ENCODE measurements around the gene ING3.

The ING3 gene

DNA sequence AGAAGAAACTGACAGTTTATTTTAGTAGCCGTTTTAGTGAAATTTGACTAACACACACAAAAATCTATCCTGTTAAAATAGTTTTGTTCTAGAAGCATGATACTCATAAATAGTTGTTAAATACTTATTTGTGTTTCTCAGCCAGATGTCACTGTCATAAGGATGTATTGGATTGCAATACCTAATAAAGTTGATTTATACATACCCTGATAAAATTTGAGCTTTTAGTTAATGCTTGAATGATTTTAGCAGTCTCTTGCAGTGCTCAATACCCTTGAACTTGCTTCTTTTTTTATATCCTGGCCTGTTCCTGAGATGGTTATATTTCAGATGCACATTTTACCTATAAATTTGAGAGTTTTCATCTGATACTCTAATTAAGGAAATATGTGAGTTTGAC is 10.1 kb downstream of the ING3 start:
- Histone ChIP-seq H3K4me2 (ENCODE audit: low read depth, low read length, poor library complexity, severe bottlenecking) (no peak overlapping the region), H3K27me3 (ENCODE audit: low read length) (no peaks in the 10 kb centered on the region), H3K4me3 (ENCODE audit: insufficient read depth, low read length, poor library complexity, severe bottlenecking) (no peak overlapping the region), H4K20me1 (ENCODE audit: low read depth, low read length) (no peaks in the 10 kb centered on the region), H3K27ac (ENCODE audit: low read depth, low read length) (no peak overlapping the region), H3K36me3 (ENCODE audit: low read length) (peaks cover 23% of the 10 kb centered on the region; the same call in 1 of the 2 replicates), H3F3A (ENCODE audit: insufficient read depth) (no peaks in the 10 kb centered on the region), H3K79me2 (ENCODE audit: insufficient read depth, low read length) (0 out of 2 replicates have a peak, but pooled peaks cover 3% of the 10 kb centered on the region), H3K9ac (ENCODE audit: low read length) (no peak overlapping the region), H3K9me3 (ENCODE audit: insufficient read depth, low read length) (no peaks in the 10 kb centered on the region), H3K9me2 (replicated peaks; ENCODE audit: insufficient read depth, low read length) (no peaks in the 10 kb centered on the region), H2AFZ (ENCODE audit: low read depth, low read length, severe bottlenecking) (no peak overlapping the region)
- TF ChIP-seq EZH2phosphoT487 (conservative IDR thresholded peaks at IDR 0.05; ENCODE audit: low read length) (no peak), CTCF (IDR thresholded peaks at IDR 0.05; ENCODE audit: insufficient read depth, low read length, poor library complexity, severe bottlenecking) (no peak)

DNA sequence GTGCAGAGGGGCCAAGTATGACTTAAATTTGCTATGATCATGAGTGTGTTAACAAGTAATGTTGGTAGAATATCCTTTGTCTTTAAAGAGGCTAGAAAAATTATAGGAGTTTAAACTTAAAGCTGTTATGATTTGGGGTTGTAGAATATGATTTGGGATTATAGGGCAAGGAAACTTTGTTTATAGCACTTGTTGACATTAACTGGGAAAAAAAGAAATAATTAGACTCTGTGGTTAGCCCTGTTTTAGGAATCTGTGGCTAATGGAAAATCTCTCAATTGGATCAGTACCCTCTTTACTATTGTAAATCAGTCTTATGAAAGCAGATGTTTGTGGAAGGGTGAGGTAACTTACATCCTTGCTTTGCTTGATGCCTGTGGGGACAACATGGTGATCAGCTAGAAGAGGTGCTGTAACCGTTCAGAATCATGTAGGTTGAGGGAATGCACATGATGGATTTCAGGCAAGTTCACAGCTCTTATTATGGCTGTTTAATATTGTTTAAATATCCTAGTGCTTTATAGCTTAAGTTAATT is 11.1 kb downstream of the ING3 start:
- TF ChIP-seq CTCF (IDR thresholded peaks at IDR 0.05; ENCODE audit: insufficient read depth, low read length, poor library complexity, severe bottlenecking) (no peak), EZH2phosphoT487 (conservative IDR thresholded peaks at IDR 0.05; ENCODE audit: low read length) (no peak)
- 0 out of 2 replicates have a peak, but pooled peaks cover 3% of the 10 kb centered on the region for H3K79me2 ChIP-seq (ENCODE audit: insufficient read depth, low read length)
- H3K4me3 ChIP-seq (ENCODE audit: insufficient read depth, low read length, poor library complexity, severe bottlenecking) = no peak overlapping the region
- no peaks in the 10 kb centered on the region for H3K27me3 ChIP-seq (ENCODE audit: low read length)
- no peak overlapping the region for H3K27ac ChIP-seq (ENCODE audit: low read depth, low read length)
- no peak overlapping the region for H2AFZ ChIP-seq (ENCODE audit: low read depth, low read length, severe bottlenecking)
- no peaks in the 10 kb centered on the region for H4K20me1 ChIP-seq (ENCODE audit: low read depth, low read length)
- no peaks in the 10 kb centered on the region for H3K9me3 ChIP-seq (ENCODE audit: insufficient read depth, low read length)
- H3F3A ChIP-seq (ENCODE audit: insufficient read depth) = no peaks in the 10 kb centered on the region
- H3K4me2 ChIP-seq (ENCODE audit: low read depth, low read length, poor library complexity, severe bottlenecking) = no peak overlapping the region
- H3K9ac ChIP-seq (ENCODE audit: low read length) = no peak overlapping the region
- H3K36me3 ChIP-seq (ENCODE audit: low read length) = peaks cover 21% of the 10 kb centered on the region; the same call in 1 of the 2 replicates
- H3K9me2 ChIP-seq (replicated peaks; ENCODE audit: insufficient read depth, low read length) = no peaks in the 10 kb centered on the region

DNA sequence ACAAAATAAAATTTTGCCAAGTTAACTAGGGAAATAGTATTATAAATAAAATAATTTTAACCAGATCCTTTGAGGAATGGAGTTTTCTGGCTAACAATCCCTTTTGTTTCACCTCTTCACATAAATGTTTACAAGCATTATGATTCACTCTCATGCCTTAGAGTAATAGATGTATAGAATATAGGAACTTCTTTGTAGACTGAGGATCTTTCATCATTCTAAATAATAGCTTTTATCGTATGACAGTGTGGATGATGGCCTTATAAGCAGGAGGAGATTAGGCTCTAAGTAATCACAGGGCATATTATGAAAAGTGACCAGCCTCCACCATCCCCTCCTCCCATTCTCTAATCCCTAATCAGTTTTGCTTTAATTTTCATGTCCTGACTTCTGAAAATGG is 13.5 kb downstream of the ING3 start:
- Histone ChIP-seq H3F3A (ENCODE audit: insufficient read depth) (no peaks in the 10 kb centered on the region), H3K9me3 (ENCODE audit: insufficient read depth, low read length) (no peaks in the 10 kb centered on the region), H3K27me3 (ENCODE audit: low read length) (no peaks in the 10 kb centered on the region), H3K9ac (ENCODE audit: low read length) (no peak overlapping the region), H3K27ac (ENCODE audit: low read depth, low read length) (no peak overlapping the region), H3K4me3 (ENCODE audit: insufficient read depth, low read length, poor library complexity, severe bottlenecking) (no peak overlapping the region), H4K20me1 (ENCODE audit: low read depth, low read length) (no peaks in the 10 kb centered on the region), H3K9me2 (replicated peaks; ENCODE audit: insufficient read depth, low read length) (no peaks in the 10 kb centered on the region), H2AFZ (ENCODE audit: low read depth, low read length, severe bottlenecking) (no peak overlapping the region), H3K79me2 (ENCODE audit: insufficient read depth, low read length) (0 out of 2 replicates have a peak, but pooled peaks cover 3% of the 10 kb centered on the region), H3K36me3 (ENCODE audit: low read length) (peaks cover 29% of the 10 kb centered on the region), H3K4me2 (ENCODE audit: low read depth, low read length, poor library complexity, severe bottlenecking) (no peak overlapping the region)
- no peak for TF ChIP-seq EZH2phosphoT487 (conservative IDR thresholded peaks at IDR 0.05; ENCODE audit: low read length)
- TF ChIP-seq CTCF (IDR thresholded peaks at IDR 0.05; ENCODE audit: insufficient read depth, low read length, poor library complexity, severe bottlenecking) = no peak
